Panc1 (cell line): Measurements from ENCODE around the gene GPR65. TPM values are rescaled to one million over a fixed set of nuclear protein-coding genes. Genes with fewer than 3 reads are reported as not detected.

Experiments
- ATAC-seq: fragments of 200-7000 bp; cut with Tn5 transposase; 2 replicates; pipeline ENCODE4 v1.9.1; 2020; ENCODE audit warnings: mild to moderate bottlenecking, moderate library complexity
- BruUV-seq: library from RNA; stranded (reverse); fragments of 400-500 nt; replicated peaks from 2 replicates; lab custom pipeline; 2021; lab: Mats Ljungman, UMichigan
- CTCF ChIA-PET: fragments of 300-600 bp; sonication (Branson Sonifier 250); formaldehyde crosslinking; loops from one replicate; lab custom pipeline; 2022; ENCODE audit warnings: antibody characterized with exemption; lab: Charles Lee
- POLR2A ChIA-PET: fragments of 300-600 bp; sonication (Branson Sonifier 250); formaldehyde crosslinking; loops from one replicate; lab custom pipeline; 2022; ENCODE audit warnings: antibody characterized with exemption; lab: Charles Lee
- DNase-seq: peaks from one replicate; pipeline ENCODE4 v3.0.0-alpha.2; 2010; ENCODE audit warnings: low read depth, low spot score
- H3K27ac ChIP-seq: 2 replicates; pipeline ENCODE4 v1.5.1; 2011; ENCODE audit warnings: mild to moderate bottlenecking, low read length, inconsistent platforms
- H3K27me3 ChIP-seq: fragments of 200-500 bp; sonication (Bioruptor generic); 2 replicates; pipeline ENCODE4 v1.6.0; 2014; ENCODE audit warnings: low read length, inconsistent platforms; ENCODE audit not compliant: control insufficient read depth, insufficient read depth
- H3K36me3 ChIP-seq: fragments of 200-500 bp; sonication (Bioruptor generic); 2 replicates; pipeline ENCODE4 v1.5.1; 2014; ENCODE audit warnings: inconsistent platforms, mild to moderate bottlenecking, low read length, moderate library complexity; ENCODE audit not compliant: control insufficient read depth, insufficient read depth
- H3K4me1 ChIP-seq: 2 replicates; pipeline ENCODE4 v1.5.1; 2011; ENCODE audit warnings: inconsistent platforms, mild to moderate bottlenecking, low read length, moderate library complexity; ENCODE audit not compliant: control insufficient read depth, insufficient read depth
- H3K4me3 ChIP-seq, 2 experiments: 2 replicates each; pipeline ENCODE4 v1.5.1; 2011 to 2012; ENCODE audit warnings: low read depth in 2 of 2, low read length in 2 of 2, mild to moderate bottlenecking in 2 of 2, inconsistent platforms in 1 of 2, moderate library complexity in 1 of 2
- H3K9me3 ChIP-seq: fragments of 200-500 bp; sonication (Bioruptor generic); 2 replicates; pipeline ENCODE4 v1.5.1; 2014; ENCODE audit warnings: low read depth, mild to moderate bottlenecking, inconsistent platforms, low read length, moderate library complexity; ENCODE audit not compliant: control insufficient read depth, insufficient read depth
- CTCF ChIP-seq: fragments of 450-650 bp; IDR thresholded peaks from 2 replicates; pipeline ENCODE4 v1.5.1; 2017; ENCODE audit warnings: mild to moderate bottlenecking
- POLR2AphosphoS5 ChIP-seq: IDR thresholded peaks from 2 replicates; pipeline ENCODE4 v1.6.1; 2012; ENCODE audit warnings: mild to moderate bottlenecking, low read depth, low read length, moderate library complexity
- REST ChIP-seq, 2 experiments: IDR thresholded peaks; 2 replicates each; pipeline ENCODE4 v1.6.1; 2011 to 2012; ENCODE audit warnings: low read depth in 2 of 2, control low read depth in 1 of 2, low read length in 1 of 2, mild to moderate bottlenecking in 1 of 2, moderate library complexity in 1 of 2; ENCODE audit not compliant: insufficient read depth in 1 of 2
- SIN3A ChIP-seq: IDR thresholded peaks from 2 replicates; pipeline ENCODE4 v1.6.1; 2012; ENCODE audit warnings: low read depth, mild to moderate bottlenecking, low read length, moderate library complexity, borderline replicate concordance; ENCODE audit not compliant: insufficient read depth
- TCF7L2 ChIP-seq: IDR thresholded peaks from 2 replicates; pipeline ENCODE4 v1.6.1; 2011; ENCODE audit warnings: mild to moderate bottlenecking, low read depth, low read length, inconsistent platforms
- in situ Hi-C: cut with HindIII; loops from 2 replicates; pipeline ENCODE4 v1.10.0; 2016; ENCODE audit warnings: low sequenced_read_pairs, low pct_unique_long_range_greater_than_20kb
- intact Hi-C: fragments of 100-400 bp; cut with micrococcal nuclease; formaldehyde crosslinking; loops from one replicate; pipeline ENCODE4 v1.10.0; 2022; ENCODE audit not compliant: unreplicated experiment
- total RNA-seq: library from RNA; stranded (reverse); gene quantifications from one replicate; pipeline ENCODE4 v1.2.1, GENCODE V29; 2021; ENCODE audit not compliant: unreplicated experiment

GPR65 gene
- total RNA-seq, 1 experiment from 2014 or later, result not detected

GRCh38 chr14:87979689-87980088, 25.2 kb upstream of the GPR65 start:
- in situ Hi-C loops (no loop called here), intact Hi-C loops (no loop called here)
- H3K27ac ChIP-seq, result no peak overlapping the region
- POLR2A ChIA-PET, result no interaction called here
- H3K4me3 ChIP-seq, result no peak overlapping the region
- CTCF ChIA-PET, result no interaction called here
- TF ChIP-seq POLR2AphosphoS5, result no peak
- TF ChIP-seq CTCF, result no peak
- no peak for TF ChIP-seq SIN3A
- no peak for TF ChIP-seq REST (IDR thresholded peaks at IDR 0.05; ENCODE audit: insufficient read depth in 1 of 2, low read depth in 2 of 2, low read length in 1 of 2)
- TF ChIP-seq TCF7L2, result no peak
- H3K36me3 ChIP-seq, result no peaks in the 10 kb centered on the region
- H3K27me3 ChIP-seq, result no peaks in the 10 kb centered on the region
- no peaks in the 10 kb centered on the region for H3K9me3 ChIP-seq
- no TSS peak for BruUV-seq
- no peak for ATAC-seq
- DNase-seq, result no peak
- no peaks in the 10 kb centered on the region for H3K4me1 ChIP-seq

- Histone ChIP-seq H3K27me3 (no peaks in the 10 kb centered on the region), H3K4me1 (peaks cover 3% of the 10 kb centered on the region; the same call in 1 of the 2 replicates), H3K9me3 (no peaks in the 10 kb centered on the region), H3K4me3 (no peak overlapping the region), H3K36me3 (no peaks in the 10 kb centered on the region), H3K27ac (no peak overlapping the region)
- ChIA-PET CTCF (no interaction called here), POLR2A (no interaction called here)
- TF ChIP-seq CTCF, result no peak
- TF ChIP-seq POLR2AphosphoS5, result no peak
- TF ChIP-seq TCF7L2, result no peak
- no peak for TF ChIP-seq REST (IDR thresholded peaks at IDR 0.05; ENCODE audit: insufficient read depth in 1 of 2, low read depth in 2 of 2, low read length in 1 of 2)
- no peak for TF ChIP-seq SIN3A
- no TSS peak for BruUV-seq
- DNase-seq (no peak), ATAC-seq (no peak)
- in situ Hi-C loops (no loop called here), intact Hi-C loops (no loop called here)
Observed at GRCh38 chr14:87989221-87989955, 15.5 kb upstream of the GPR65 start.
